DMS 273 (cell line): ENCODE data around the gene ACACA.

Experiments used
- DNase-seq: peaks from one replicate; lab custom pipeline; 2025; ENCODE audit not compliant: unreplicated experiment; lab: John Stamatoyannopoulos, UW

Gene ACACA

GRCh38 chr17:37052450-37052849, 354.2 kb downstream of the ACACA start:
- DNase-seq = no peak

- no peak for DNase-seq
Measured at GRCh38 chr17:37051833-37052232, 354.8 kb downstream of the ACACA start.

GRCh38 chr17:37051381-37051780, 355.3 kb downstream of the ACACA start:
- no peak for DNase-seq

- no peak for DNase-seq
Measured at GRCh38 chr17:37050920-37051319, 355.7 kb downstream of the ACACA start.

GRCh38 chr17:37048811-37049210, 357.8 kb downstream of the ACACA start:
- DNase-seq = no peak

GRCh38 chr17:37047631-37048104, 359.0 kb downstream of the ACACA start:
- peak; percentile 93 for DNase-seq

GRCh38 chr17:37045351-37045922, 361.2 kb downstream of the ACACA start:
- DNase-seq = no peak

GRCh38 chr17:37043201-37043600, 363.4 kb downstream of the ACACA start:
- DNase-seq = no peak

- DNase-seq = no peak
Measured at GRCh38 chr17:37041932-37042331, 364.7 kb downstream of the ACACA start.

- DNase-seq = no peak
Measured at GRCh38 chr17:37039269-37039668, 367.4 kb downstream of the ACACA start.

- peak; percentile 12 for DNase-seq
Measured at GRCh38 chr17:37037590-37038155, 369.0 kb downstream of the ACACA start.
